SU-DHL-6 (cell line): ENCODE data around the gene S100A7A.

ENCODE experiments used
- H2AFZ ChIP-seq: fragments of 200-600 bp; sonication (generic); 2 replicates; pipeline ENCODE4 v1.6.1; 2014; ENCODE audit warnings: low read depth, mild to moderate bottlenecking, moderate library complexity, mixed read lengths, antibody characterized with exemption, low read length; ENCODE audit not compliant: severe bottlenecking
- H3F3A ChIP-seq: fragments of 200-600 bp; shearing (Covaris generic); 2 replicates; pipeline ENCODE4 v1.6.0; 2016; ENCODE audit warnings: antibody characterized with exemption, mild to moderate bottlenecking; ENCODE audit not compliant: insufficient read depth
- H3K27ac ChIP-seq: fragments of 200-600 bp; sonication (generic); 2 replicates; pipeline ENCODE4 v1.5.1; 2016; ENCODE audit warnings: low read depth, mild to moderate bottlenecking, low read length, moderate library complexity, mixed read lengths
- H3K27me3 ChIP-seq: fragments of 200-600 bp; sonication (generic), shearing (Covaris generic); 2 replicates; pipeline ENCODE4 v1.6.0; 2014; ENCODE audit warnings: mild to moderate bottlenecking, low read length
- H3K36me3 ChIP-seq: fragments of 200-600 bp; sonication (generic); 2 replicates; pipeline ENCODE4 v1.6.1; 2014; ENCODE audit warnings: mild to moderate bottlenecking, low read length, mixed read lengths
- H3K4me2 ChIP-seq: fragments of 300-600, 200-600 bp; shearing (Covaris generic), sonication (generic); 2 replicates; pipeline ENCODE4 v1.6.0; 2014; ENCODE audit warnings: low read length, low read depth, mild to moderate bottlenecking; ENCODE audit not compliant: poor library complexity, severe bottlenecking
- H3K4me3 ChIP-seq: fragments of 200-600 bp; sonication (generic); 2 replicates; pipeline ENCODE4 v1.5.1; 2014; ENCODE audit warnings: antibody characterized with exemption, low read length, mild to moderate bottlenecking, mixed read lengths; ENCODE audit not compliant: insufficient read depth, poor library complexity, severe bottlenecking
- H3K79me2 ChIP-seq: fragments of 200-600 bp; sonication (generic); 2 replicates; pipeline ENCODE4 v1.6.1; 2014; ENCODE audit warnings: mild to moderate bottlenecking, low read length, moderate library complexity; ENCODE audit not compliant: insufficient read depth
- H3K9ac ChIP-seq: fragments of 200-600 bp; sonication (generic); 2 replicates; pipeline ENCODE4 v1.7.0; 2014; ENCODE audit warnings: mild to moderate bottlenecking, low read length
- H3K9me2 ChIP-seq: fragments of 200-600 bp; sonication (generic); replicated peaks from 2 replicates; pipeline ENCODE4 v1.6.1; 2014; ENCODE audit warnings: low read length; ENCODE audit not compliant: insufficient read depth
- H3K9me3 ChIP-seq: fragments of 200-600 bp; sonication (generic); 2 replicates; pipeline ENCODE4 v1.6.1; 2014; ENCODE audit warnings: low read length, mixed read lengths; ENCODE audit not compliant: insufficient read depth
- H4K20me1 ChIP-seq: fragments of 200-600 bp; sonication (generic); 2 replicates; pipeline ENCODE4 v1.6.1; 2014; ENCODE audit warnings: low read depth, mild to moderate bottlenecking, antibody characterized with exemption, low read length, moderate library complexity, mixed read lengths
- EZH2phosphoT487 ChIP-seq: fragments of 200-600 bp; sonication (generic), shearing (Covaris generic); conservative IDR thresholded peaks from 2 replicates; pipeline ENCODE4 v1.6.1; 2018; ENCODE audit warnings: mild to moderate bottlenecking, antibody characterized with exemption, low read length, moderate library complexity, mixed read lengths
- TF ChIP-seq, protein P1 (sequence below): fragments of 200-600 bp; sonication (generic); IDR thresholded peaks from one replicate; pipeline ENCODE4 v1.5.1; 2017; ENCODE audit warnings: antibody characterized with exemption, mild to moderate bottlenecking, low read length, moderate library complexity; ENCODE audit not compliant: insufficient read depth, poor library complexity, severe bottlenecking

Gene S100A7A

DNA sequence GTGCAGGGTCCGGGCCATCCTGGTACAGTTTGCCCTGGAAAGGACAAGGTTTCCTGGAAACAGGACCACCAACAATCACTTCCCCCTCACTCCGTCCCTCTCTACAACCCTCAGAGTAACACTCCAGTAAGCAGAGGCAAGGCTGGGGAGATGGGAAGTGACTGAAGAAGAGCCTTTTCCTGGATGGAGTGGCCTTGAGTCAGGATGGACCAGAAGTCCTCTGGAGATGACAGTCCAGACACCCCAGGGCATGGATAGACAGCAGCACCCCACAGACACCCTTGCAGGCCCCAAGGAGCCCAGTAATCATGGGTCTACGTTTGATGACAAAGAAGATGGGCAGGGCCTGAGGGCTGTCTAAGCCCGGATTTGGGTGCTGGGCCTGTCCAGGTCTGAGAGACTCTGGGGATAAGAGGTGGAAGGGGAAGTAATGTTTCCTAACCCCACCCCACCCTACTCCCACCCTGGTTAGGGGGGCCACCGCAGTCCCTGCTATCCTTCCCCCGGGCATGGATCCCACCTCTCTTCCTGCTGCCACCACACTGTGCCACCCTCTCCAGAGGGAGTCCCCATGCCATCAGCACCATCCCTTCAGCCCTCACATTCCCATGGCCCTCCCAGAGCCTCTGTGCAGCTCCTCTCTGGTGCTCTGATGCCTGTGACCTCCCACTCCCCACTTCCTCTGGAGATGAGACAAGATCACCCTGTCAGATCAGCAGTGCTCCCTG, 18.2 kb upstream of the S100A7A start:
- no peaks in the 10 kb centered on the region for H3K79me2 ChIP-seq
- no peaks in the 10 kb centered on the region for H4K20me1 ChIP-seq
- H3K27me3 ChIP-seq, result no peaks in the 10 kb centered on the region
- no peak overlapping the region for H3K4me2 ChIP-seq
- H3K27ac ChIP-seq, result no peak overlapping the region
- H3K9ac ChIP-seq, result no peak overlapping the region
- no peaks in the 10 kb centered on the region for H3F3A ChIP-seq
- H3K4me3 ChIP-seq, result no peak overlapping the region
- no peaks in the 10 kb centered on the region for H3K9me3 ChIP-seq
- H2AFZ ChIP-seq, result no peak overlapping the region
- H3K36me3 ChIP-seq, result no peaks in the 10 kb centered on the region
- H3K9me2 ChIP-seq, result no peaks in the 10 kb centered on the region
- TF ChIP-seq, protein P1, sequence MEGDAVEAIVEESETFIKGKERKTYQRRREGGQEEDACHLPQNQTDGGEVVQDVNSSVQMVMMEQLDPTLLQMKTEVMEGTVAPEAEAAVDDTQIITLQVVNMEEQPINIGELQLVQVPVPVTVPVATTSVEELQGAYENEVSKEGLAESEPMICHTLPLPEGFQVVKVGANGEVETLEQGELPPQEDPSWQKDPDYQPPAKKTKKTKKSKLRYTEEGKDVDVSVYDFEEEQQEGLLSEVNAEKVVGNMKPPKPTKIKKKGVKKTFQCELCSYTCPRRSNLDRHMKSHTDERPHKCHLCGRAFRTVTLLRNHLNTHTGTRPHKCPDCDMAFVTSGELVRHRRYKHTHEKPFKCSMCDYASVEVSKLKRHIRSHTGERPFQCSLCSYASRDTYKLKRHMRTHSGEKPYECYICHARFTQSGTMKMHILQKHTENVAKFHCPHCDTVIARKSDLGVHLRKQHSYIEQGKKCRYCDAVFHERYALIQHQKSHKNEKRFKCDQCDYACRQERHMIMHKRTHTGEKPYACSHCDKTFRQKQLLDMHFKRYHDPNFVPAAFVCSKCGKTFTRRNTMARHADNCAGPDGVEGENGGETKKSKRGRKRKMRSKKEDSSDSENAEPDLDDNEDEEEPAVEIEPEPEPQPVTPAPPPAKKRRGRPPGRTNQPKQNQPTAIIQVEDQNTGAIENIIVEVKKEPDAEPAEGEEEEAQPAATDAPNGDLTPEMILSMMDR, result no peak
- no peak for TF ChIP-seq EZH2phosphoT487

- no peaks in the 10 kb centered on the region for H3K9me2 ChIP-seq
- no peak overlapping the region for H3K4me2 ChIP-seq
- no peak for TF ChIP-seq EZH2phosphoT487
- TF ChIP-seq, protein P1, result no peak
- H3K9ac ChIP-seq, result no peak overlapping the region
- H3K9me3 ChIP-seq, result no peaks in the 10 kb centered on the region
- H3F3A ChIP-seq, result no peaks in the 10 kb centered on the region
- H3K27ac ChIP-seq, result no peak overlapping the region
- no peaks in the 10 kb centered on the region for H3K36me3 ChIP-seq
- H3K79me2 ChIP-seq, result no peaks in the 10 kb centered on the region
- H3K4me3 ChIP-seq, result no peak overlapping the region
- H2AFZ ChIP-seq, result no peak overlapping the region
- H4K20me1 ChIP-seq, result no peaks in the 10 kb centered on the region
- no peaks in the 10 kb centered on the region for H3K27me3 ChIP-seq
Measured at GRCh38 chr1:153399401-153400055, 16.8 kb upstream of the S100A7A start.

DNA sequence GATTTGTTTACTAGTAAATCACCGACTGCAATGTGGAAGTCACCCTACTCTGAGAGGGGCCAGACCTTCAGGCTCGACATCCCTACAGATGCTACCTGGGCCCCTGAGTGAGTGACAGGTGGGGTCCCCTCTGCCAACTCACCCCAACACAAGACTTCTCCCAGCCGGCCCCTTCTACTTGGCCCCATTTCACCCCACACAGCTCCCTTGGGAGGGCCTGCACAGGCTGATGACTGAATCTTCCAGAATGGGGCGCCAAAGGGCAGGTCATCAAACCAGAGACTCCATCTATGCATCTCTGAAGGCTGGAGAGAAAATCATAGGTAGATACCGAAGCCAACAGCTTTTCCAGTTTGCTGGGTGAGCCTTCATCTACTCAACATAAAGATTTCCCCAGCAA, 16.1 kb upstream of the S100A7A start:
- Histone ChIP-seq H3K27me3 (no peaks in the 10 kb centered on the region), H3K4me3 (no peak overlapping the region), H3K27ac (no peak overlapping the region), H3K9me2 (no peaks in the 10 kb centered on the region), H3K36me3 (no peaks in the 10 kb centered on the region), H3K9me3 (no peaks in the 10 kb centered on the region), H3K9ac (no peak overlapping the region), H2AFZ (no peak overlapping the region), H3K4me2 (no peak overlapping the region), H4K20me1 (no peaks in the 10 kb centered on the region), H3F3A (no peaks in the 10 kb centered on the region), H3K79me2 (no peaks in the 10 kb centered on the region)
- TF ChIP-seq, protein P1, result no peak
- no peak for TF ChIP-seq EZH2phosphoT487
